ENCODE results near the gene SMIM23. TPM values are rescaled to one million over a fixed set of nuclear protein-coding genes. Genes with fewer than 3 reads are reported as not detected.

Gene SMIM23
- polyA plus RNA-seq, 1 of the 3 experiments (the other 2 are of a cell fraction): not detected

- TF ChIP-seq, protein P1, sequence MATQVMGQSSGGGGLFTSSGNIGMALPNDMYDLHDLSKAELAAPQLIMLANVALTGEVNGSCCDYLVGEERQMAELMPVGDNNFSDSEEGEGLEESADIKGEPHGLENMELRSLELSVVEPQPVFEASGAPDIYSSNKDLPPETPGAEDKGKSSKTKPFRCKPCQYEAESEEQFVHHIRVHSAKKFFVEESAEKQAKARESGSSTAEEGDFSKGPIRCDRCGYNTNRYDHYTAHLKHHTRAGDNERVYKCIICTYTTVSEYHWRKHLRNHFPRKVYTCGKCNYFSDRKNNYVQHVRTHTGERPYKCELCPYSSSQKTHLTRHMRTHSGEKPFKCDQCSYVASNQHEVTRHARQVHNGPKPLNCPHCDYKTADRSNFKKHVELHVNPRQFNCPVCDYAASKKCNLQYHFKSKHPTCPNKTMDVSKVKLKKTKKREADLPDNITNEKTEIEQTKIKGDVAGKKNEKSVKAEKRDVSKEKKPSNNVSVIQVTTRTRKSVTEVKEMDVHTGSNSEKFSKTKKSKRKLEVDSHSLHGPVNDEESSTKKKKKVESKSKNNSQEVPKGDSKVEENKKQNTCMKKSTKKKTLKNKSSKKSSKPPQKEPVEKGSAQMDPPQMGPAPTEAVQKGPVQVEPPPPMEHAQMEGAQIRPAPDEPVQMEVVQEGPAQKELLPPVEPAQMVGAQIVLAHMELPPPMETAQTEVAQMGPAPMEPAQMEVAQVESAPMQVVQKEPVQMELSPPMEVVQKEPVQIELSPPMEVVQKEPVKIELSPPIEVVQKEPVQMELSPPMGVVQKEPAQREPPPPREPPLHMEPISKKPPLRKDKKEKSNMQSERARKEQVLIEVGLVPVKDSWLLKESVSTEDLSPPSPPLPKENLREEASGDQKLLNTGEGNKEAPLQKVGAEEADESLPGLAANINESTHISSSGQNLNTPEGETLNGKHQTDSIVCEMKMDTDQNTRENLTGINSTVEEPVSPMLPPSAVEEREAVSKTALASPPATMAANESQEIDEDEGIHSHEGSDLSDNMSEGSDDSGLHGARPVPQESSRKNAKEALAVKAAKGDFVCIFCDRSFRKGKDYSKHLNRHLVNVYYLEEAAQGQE (IDR thresholded peaks at IDR 0.05; ENCODE audit: low read depth, low read length): no peak
- TF ChIP-seq MEF2A (IDR thresholded peaks at IDR 0.05; ENCODE audit: borderline replicate concordance, low read depth) (no peak), YY1 (IDR thresholded peaks at IDR 0.05; ENCODE audit: low read depth) (no peak), GATA2 (CRISPR knock-in tag; IDR thresholded peaks at IDR 0.05) (no peak), RAD21 (IDR thresholded peaks at IDR 0.05; ENCODE audit: low read length) (no peak), IRF3 (IDR thresholded peaks at IDR 0.05; ENCODE audit: low read depth, low read length) (no peak), EP300 (IDR thresholded peaks at IDR 0.05; ENCODE audit: borderline replicate concordance in 1 of 2, low read depth in 1 of 2, low read length in 1 of 2) (no peak), RCOR1 (IDR thresholded peaks at IDR 0.05; ENCODE audit: low read length) (no peak), ZBTB33 (IDR thresholded peaks at IDR 0.05; ENCODE audit: borderline replicate concordance, low read depth) (no peak)
- TF ChIP-seq, protein P2, sequence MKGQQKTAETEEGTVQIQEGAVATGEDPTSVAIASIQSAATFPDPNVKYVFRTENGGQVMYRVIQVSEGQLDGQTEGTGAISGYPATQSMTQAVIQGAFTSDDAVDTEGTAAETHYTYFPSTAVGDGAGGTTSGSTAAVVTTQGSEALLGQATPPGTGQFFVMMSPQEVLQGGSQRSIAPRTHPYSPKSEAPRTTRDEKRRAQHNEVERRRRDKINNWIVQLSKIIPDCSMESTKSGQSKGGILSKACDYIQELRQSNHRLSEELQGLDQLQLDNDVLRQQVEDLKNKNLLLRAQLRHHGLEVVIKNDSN (IDR thresholded peaks at IDR 0.05; ENCODE audit: borderline replicate concordance, low read depth): no peak
Measured at GRCh38 chr5:171820561-171820960, 34.9 kb downstream of the SMIM23 start (continued).

DNA sequence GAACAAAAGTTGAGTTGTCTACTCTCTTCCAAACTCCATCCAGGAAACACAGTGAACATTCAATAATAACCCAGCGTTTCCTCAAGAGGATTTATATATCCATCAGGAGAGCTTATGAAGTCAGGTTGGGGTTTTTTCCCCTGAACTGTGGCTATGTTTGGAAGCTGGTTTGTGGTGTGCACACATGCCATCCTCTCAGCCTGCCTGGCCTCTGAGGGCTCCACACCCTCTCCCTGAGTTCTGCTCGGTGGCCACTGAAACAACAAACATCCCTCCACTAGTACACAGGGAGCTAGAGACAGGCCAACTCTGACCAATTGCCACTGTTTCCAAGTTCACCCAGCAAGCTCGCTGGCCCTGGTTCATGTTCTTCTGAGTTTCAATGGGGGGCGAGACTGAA is 35.7 kb downstream of the SMIM23 start:
- Histone ChIP-seq H3F3A (replicated peaks; ENCODE audit: insufficient read depth) (no peaks in the 10 kb centered on the region), H3K9me2 (no peaks in the 10 kb centered on the region), H3K79me2 (ENCODE audit: insufficient read depth) (no peaks in the 10 kb centered on the region), H3K9me3 (no peaks in the 10 kb centered on the region), H3K4me1 (ENCODE audit: control insufficient read depth in 1 of 2, insufficient read depth in 2 of 2, low read depth in 1 of 2, low read length in 1 of 2) (no peaks in the 10 kb centered on the region), H3K36me3 (replicated peaks in 1 of 2; ENCODE audit: control insufficient read depth in 1 of 2, insufficient read depth in 2 of 2, low read length in 1 of 2) (no peaks in the 10 kb centered on the region), H3K4me2 (no peak overlapping the region), H2AFZ (ENCODE audit: low read depth) (no peak overlapping the region), H3K4me3 (ENCODE audit: low read depth in 2 of 2, low read length in 1 of 2) (no peak overlapping the region), H3K27me3 (ENCODE audit: insufficient read depth) (0 out of 2 replicates have a peak, but pooled peaks cover 4% of the 10 kb centered on the region), H3K27ac (ENCODE audit: low read depth in 2 of 2, low read length in 1 of 2) (no peak overlapping the region), H3K9ac (no peak overlapping the region), H4K20me1 (ENCODE audit: insufficient read depth) (no peaks in the 10 kb centered on the region)
- no peak for DNase-seq
- ChIA-PET POLR2A (no interaction called here), CTCF (interaction anchor here (0.9 kb wide), 1 partner anchor 92 kb away, joined by 3 read pairs; no protein-coding TSS in a partner anchor)
- WGBS (ENCODE audit: low lambda C conversion rate): 25% methylated on average over 4 of the region's 4 CpGs
- TF ChIP-seq POLR2AphosphoS5 (IDR thresholded peaks at IDR 0.05; ENCODE audit: low read depth, low read length) (no peak), RAD21 (IDR thresholded peaks at IDR 0.05; ENCODE audit: low read length) (no peak), RCOR1 (IDR thresholded peaks at IDR 0.05; ENCODE audit: low read length) (no peak), PBX3 (IDR thresholded peaks at IDR 0.05) (no peak), CHD2 (IDR thresholded peaks at IDR 0.05; ENCODE audit: low read length, partially characterized antibody) (no peak), NRF1 (IDR thresholded peaks at IDR 0.05; ENCODE audit: low read depth, low read length) (no peak), ELF1 (IDR thresholded peaks at IDR 0.05) (no peak), MAX (IDR thresholded peaks at IDR 0.05; ENCODE audit: low read depth) (no peak), TAF1 (IDR thresholded peaks at IDR 0.05; ENCODE audit: borderline replicate concordance, low read depth, low read length) (no peak), EZH2phosphoT487 (IDR thresholded peaks at IDR 0.05; ENCODE audit: borderline replicate concordance, low read depth) (no peak), JUND (IDR thresholded peaks at IDR 0.05) (no peak), SMC3 (IDR thresholded peaks at IDR 0.05; ENCODE audit: low read depth, low read length) (no peak), SIN3A (IDR thresholded peaks at IDR 0.05; ENCODE audit: borderline replicate concordance, low read depth, low read length) (no peak), NFIC (IDR thresholded peaks at IDR 0.05; ENCODE audit: borderline replicate concordance) (no peak), MEF2A (IDR thresholded peaks at IDR 0.05; ENCODE audit: borderline replicate concordance, low read depth) (no peak)
